GM12891 (cell line): ENCODE results near the gene CYP2C19.

ENCODE experiments used
- PAX5 ChIP-seq: IDR thresholded peaks from 2 replicates; pipeline ENCODE4 v1.6.1; 2011; ENCODE audit warnings: low read length, moderate library complexity, mild to moderate bottlenecking; ENCODE audit not compliant: insufficient read depth, severe bottlenecking
- POLR2A ChIP-seq: IDR thresholded peaks from 2 replicates; pipeline ENCODE4 v1.6.1; 2011; ENCODE audit warnings: low read depth, low read length, control low read depth
- POLR2AphosphoS5 ChIP-seq: IDR thresholded peaks from 2 replicates; pipeline ENCODE4 v1.6.1; 2011; ENCODE audit warnings: low read depth, low read length, control low read depth
- SPI1 ChIP-seq: IDR thresholded peaks from 2 replicates; pipeline ENCODE4 v1.6.1; 2011; ENCODE audit warnings: low read depth, low read length, control low read depth
- TAF1 ChIP-seq: IDR thresholded peaks from 2 replicates; pipeline ENCODE4 v1.6.1; 2011; ENCODE audit warnings: low read depth, low read length, control low read depth

GRCh38 chr10:94757916-94758315 lies 4.6 kb upstream of the CYP2C19 start:
- no peak for TF ChIP-seq POLR2A
- TF ChIP-seq POLR2AphosphoS5 = no peak
- no peak for TF ChIP-seq PAX5
- no peak for TF ChIP-seq TAF1
- TF ChIP-seq SPI1 = no peak
